Stimulated activated CD4-positive, alpha-beta T cell treated with anti-CD3 and anti-CD28 coated beads, TNF-alpha, amount 100 ng/mL, for 24 hours (primary cell): ENCODE measurements around the gene MAPK8IP3.
A peak's percentile ranks its signal among the peaks of the same experiment; 100 is the strongest.

Experiments used
- DNase-seq, 3 experiments: peaks; one replicate each; pipeline ENCODE4 v3.0.0-alpha.2; 2020; ENCODE audit warnings: low read depth in 3 of 3

Gene MAPK8IP3

GRCh38 chr16:1678500-1679098 is 27.4 kb upstream of the MAPK8IP3 start:
- peak; percentile 5 to 37 (median 13) for DNase-seq

- DNase-seq = no peak
Observed at GRCh38 chr16:1680361-1680760, 25.6 kb upstream of the MAPK8IP3 start.

GRCh38 chr16:1681032-1681431 is 25.0 kb upstream of the MAPK8IP3 start:
- no peak for DNase-seq

GRCh38 chr16:1687427-1688316 is 18.3 kb upstream of the MAPK8IP3 start:
- DNase-seq = no peak

- DNase-seq = no peak
Observed at GRCh38 chr16:1688807-1689560, 17.0 kb upstream of the MAPK8IP3 start.

GRCh38 chr16:1689853-1690252 is 16.1 kb upstream of the MAPK8IP3 start:
- no peak for DNase-seq

GRCh38 chr16:1690810-1691209 is 15.2 kb upstream of the MAPK8IP3 start:
- no peak for DNase-seq

GRCh38 chr16:1691276-1691675 is 14.7 kb upstream of the MAPK8IP3 start:
- no peak for DNase-seq

- DNase-seq = no peak
Observed at GRCh38 chr16:1691956-1692355, 14.0 kb upstream of the MAPK8IP3 start.

GRCh38 chr16:1696863-1697262 is 9.1 kb upstream of the MAPK8IP3 start:
- no peak for DNase-seq

GRCh38 chr16:1698680-1699079 is 7.3 kb upstream of the MAPK8IP3 start:
- DNase-seq = no peak

GRCh38 chr16:1700246-1700645 is 5.7 kb upstream of the MAPK8IP3 start:
- DNase-seq = no peak

GRCh38 chr16:1701216-1701878 is 4.6 kb upstream of the MAPK8IP3 start:
- no peak for DNase-seq

- peak in 1 of 3 experiments; percentile 44 for DNase-seq
Observed at GRCh38 chr16:1705324-1705687, 689 bp upstream of the MAPK8IP3 start.

- peak in 2 of 3 experiments; percentile 13 to 44 for DNase-seq
Observed at GRCh38 chr16:1706386-1707192, 594 bp downstream of the MAPK8IP3 start.

- no peak for DNase-seq
Observed at GRCh38 chr16:1707193-1707790, 1.3 kb downstream of the MAPK8IP3 start.

GRCh38 chr16:1708083-1708767 is 2.2 kb downstream of the MAPK8IP3 start:
- DNase-seq = no peak

- no peak for DNase-seq
Observed at GRCh38 chr16:1708768-1709180, 2.8 kb downstream of the MAPK8IP3 start.

- DNase-seq = no peak
Observed at GRCh38 chr16:1709356-1709755, 3.4 kb downstream of the MAPK8IP3 start.
